Hematopoietic multipotent progenitor cell treated with erythropoietin and hydrocortisone succinate and interleukin-3 and kit ligand, for 4 days (in vitro differentiated cells): Measurements from ENCODE around the gene CASD1.
A peak's percentile ranks its signal among the peaks of the same experiment; 100 is the strongest.

ENCODE experiments used
- DNase-seq: peaks from one replicate; pipeline ENCODE4 v3.0.0-alpha.2; 2015

CASD1 gene

GRCh38 chr7:94509264-94509886, at the start of gene CASD1:
Gene CASD1 (plus strand): TSS chr7:94509809. CDS start chr7:94510085, 276 bp downstream.
- peak; percentile 89 for DNase-seq

DNA sequence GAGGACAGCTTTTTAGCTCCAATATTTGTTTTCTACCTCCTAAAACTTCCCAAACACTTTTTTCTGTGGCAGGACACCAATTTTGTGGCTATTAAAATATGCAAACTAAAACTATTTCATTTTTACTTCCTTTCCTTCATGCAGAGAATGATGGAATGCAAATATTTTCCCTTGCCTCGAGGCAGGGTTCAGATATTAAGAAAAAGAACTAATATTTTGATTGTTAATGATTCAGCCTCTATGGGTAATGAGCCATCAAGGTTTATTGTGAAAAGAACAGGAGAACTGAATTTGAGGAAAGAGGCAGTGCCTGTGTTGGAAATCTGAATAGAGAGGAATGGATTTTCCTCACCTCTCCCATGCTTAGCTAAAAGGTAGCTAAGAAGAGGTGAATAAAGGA, 43.1 kb upstream of the CASD1 start:
- DNase-seq, result no peak

DNA sequence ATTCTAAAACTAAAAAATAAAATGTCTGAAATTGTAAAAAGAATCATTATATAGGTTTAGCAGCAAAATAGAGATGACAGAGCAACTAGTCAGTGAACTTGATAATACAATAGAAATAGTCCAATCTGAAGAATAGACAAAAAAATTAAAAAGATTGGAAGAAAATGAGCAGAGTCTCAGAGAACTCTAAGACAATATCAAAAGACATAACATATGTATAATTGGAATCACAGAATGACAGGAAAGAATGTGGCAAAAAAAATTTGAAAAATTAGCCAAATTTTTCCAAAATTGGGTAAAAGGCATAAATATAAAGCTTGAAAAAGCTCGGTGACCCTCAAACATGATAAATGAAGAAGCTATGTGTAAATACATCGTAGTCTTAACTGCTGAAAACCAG, 38.0 kb upstream of the CASD1 start:
- DNase-seq, result no peak

GRCh38 chr7:94472608-94473007, 37.0 kb upstream of the CASD1 start:
- DNase-seq, result no peak

DNA sequence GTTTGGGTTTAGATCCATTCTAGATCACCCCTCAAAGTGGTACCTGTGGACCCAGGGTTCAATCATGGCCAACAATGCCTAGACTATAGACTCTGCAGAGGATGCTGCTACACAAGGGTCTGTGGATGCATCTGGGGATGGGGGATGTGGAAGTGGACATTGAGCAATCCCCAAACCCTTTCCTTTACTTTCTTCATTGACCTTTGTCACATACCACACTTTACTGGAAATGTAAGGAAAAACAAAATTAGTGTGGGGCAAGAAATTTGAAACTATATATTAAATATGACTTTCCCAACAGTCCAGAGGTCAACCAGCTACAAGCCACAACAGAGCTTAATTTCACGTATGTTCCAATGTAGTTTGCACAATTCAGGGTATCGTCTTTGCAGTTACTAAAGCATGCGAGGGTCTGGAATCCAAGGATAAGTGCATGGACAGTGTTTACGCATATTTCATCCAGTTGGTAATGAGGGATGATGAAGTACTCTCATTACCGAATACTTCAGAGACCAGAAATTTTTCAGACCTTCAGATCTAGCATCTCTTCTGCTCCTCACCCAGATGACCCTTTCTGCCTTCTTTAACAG, 33.3 kb upstream of the CASD1 start:
- DNase-seq, result no peak

DNA sequence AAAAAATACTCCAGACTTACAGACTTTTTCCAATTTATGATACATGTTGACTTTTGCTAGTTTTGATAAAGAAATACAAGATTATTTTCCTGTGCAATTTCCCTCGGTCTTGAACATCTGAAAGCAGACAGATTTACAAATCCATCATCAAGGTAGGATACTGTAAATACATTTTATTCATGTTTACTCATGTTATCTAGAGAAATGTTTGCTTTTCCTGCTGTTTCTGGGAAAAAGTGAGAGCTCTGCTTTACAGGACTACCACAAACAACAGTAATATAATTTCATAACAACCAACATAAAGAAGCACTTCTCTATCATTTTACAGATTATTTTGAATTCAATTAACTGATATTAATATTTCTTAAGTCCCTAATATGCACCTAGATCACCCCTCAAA, 31.7 kb upstream of the CASD1 start:
- no peak for DNase-seq

GRCh38 chr7:94478648-94479214, 30.9 kb upstream of the CASD1 start:
- no peak for DNase-seq

- no peak for DNase-seq
Measured at GRCh38 chr7:94481279-94481678, 28.3 kb upstream of the CASD1 start.

DNA sequence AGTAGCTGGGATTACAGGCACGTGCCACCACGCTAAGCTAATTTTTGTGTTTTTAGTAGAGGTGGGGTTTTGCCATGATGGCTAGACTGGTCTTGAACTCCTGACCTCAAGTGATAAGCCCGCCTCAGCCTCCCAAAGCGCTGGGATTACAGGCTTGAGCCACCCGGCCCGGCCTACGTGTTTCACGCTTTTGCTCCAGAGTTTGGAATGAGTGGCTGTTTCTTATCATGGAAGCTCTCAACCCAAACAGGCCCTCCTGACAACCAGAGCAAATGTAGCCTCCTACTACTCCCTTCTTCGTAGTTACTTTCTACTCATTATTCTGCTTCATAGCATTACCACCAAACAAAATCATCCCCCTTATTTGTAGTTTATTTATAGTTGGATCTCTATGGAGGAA, 26.8 kb upstream of the CASD1 start:
- DNase-seq, result no peak

GRCh38 chr7:94483843-94484242, 25.8 kb upstream of the CASD1 start:
- no peak for DNase-seq

- DNase-seq, result peak; percentile 72
Measured at GRCh38 chr7:94486216-94486615, 23.4 kb upstream of the CASD1 start.

DNA sequence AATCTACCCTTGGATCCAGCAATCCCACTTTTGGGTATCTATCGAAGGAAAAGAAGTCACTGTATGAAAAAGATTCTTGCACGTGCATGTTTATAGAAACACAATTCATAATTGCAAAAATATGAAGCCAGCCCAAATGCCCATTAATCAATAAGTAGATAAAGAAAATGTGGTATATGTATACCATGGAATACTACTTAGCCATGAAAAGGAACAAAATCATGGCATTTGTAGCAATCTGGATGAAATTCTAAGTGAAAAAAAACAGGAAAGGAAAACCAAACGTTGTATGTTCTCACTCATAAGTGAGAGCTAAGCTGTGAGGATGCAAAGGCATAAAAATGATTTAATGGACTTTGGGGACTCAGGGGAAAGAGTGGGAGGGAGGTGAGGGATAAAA, 18.2 kb upstream of the CASD1 start:
- DNase-seq, result no peak

DNA sequence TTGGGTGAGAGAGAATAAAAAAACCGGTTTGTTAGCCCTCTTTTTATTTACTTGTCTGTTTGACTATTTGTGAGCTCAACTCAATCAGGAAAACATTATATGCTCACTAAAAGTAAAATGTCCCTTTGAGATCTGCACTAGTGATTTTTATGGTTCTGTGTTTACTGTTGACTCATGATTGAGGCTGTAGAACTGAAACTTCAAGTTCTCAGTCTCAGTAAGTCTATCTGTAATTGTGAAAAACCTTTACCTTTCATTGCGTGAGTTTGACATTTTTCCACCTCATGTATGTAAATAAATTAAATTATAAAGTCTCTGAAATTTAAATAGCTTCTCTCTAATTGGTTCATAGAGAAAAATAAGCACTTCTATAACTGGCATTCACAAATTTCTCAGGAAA, 17.0 kb upstream of the CASD1 start:
- DNase-seq, result no peak

- DNase-seq, result no peak
Measured at GRCh38 chr7:94497874-94498670, 11.5 kb upstream of the CASD1 start.

GRCh38 chr7:94498918-94499317, 10.7 kb upstream of the CASD1 start:
- no peak for DNase-seq

- no peak for DNase-seq
Measured at GRCh38 chr7:94507462-94507861, 2.1 kb upstream of the CASD1 start.

- DNase-seq, result no peak
Measured at GRCh38 chr7:94507962-94508361, 1.6 kb upstream of the CASD1 start.

GRCh38 chr7:94509887-94510581, 425 bp downstream of the CASD1 start:
- peak; percentile 83 for DNase-seq

- DNase-seq, result peak; percentile 74
Measured at GRCh38 chr7:94510582-94511496, 1.2 kb downstream of the CASD1 start.

DNA sequence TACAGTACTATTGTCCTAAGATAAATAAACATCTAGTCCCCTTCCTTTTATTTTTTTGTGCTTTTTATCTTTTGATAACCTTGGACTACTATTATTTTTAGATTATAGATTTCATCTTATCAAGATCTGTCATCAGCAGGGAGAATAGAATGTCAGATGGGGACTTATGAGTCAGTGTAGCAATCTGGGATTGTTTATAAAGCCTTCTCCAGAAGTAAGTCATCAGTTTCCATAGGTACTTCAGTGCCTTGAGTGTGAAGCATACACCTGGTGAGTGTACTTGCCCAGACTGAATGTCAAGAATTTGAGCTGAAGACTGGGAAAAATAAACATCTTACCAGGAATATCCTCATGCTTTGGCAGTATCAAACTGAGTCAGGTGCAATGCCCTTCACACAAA, 2.1 kb downstream of the CASD1 start:
- DNase-seq, result no peak

GRCh38 chr7:94512735-94513564, 3.3 kb downstream of the CASD1 start:
- no peak for DNase-seq
